NCI-H226 (cell line): Measurements from ENCODE around the gene PRSS12.
"Not testable (repeated sequence)": the region's sequence is repeated elsewhere in the genome, so short reads cannot be mapped to it uniquely, and the experiment has no call there.

Experiments used
- DNase-seq: peaks from one replicate; pipeline ENCODE4 v3.0.0-alpha.2; 2015

Gene PRSS12

DNA sequence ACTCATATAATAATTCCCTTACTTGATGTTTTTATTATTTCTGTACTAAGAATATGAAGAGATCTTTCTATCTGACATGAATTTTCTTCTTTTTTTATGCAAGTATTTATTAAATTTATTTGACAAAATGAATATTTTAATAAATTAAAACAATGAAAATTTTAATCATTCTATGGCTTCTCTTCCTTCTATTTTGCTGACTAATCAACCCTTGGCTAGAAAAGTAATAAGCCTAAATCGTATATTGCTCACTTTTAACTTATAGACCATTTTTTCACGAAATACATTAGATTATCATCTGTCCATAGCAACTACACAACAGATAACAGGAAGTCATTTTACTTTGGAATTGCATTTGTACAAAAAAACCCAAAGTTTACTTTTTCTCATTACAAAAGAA lies 38.6 kb downstream of the PRSS12 start:
- no peak for DNase-seq

DNA sequence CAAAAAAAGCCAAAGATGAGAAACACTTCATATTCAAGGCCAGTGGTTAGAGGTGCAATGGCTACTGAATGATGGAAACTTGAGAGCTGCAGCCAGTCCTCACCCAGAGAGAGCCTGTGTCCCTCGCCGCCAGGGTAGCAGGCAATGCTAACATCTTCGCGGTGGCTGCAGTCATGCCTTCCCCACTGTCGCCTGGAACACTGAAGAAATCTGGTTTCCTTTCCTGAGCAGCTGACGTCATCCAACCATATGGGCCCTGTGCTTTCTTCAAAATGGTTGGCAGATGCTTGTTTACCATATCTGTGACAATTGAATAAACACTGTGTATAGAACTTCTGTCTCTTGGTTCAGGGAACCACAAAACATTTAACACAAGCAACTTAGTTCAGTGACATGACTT lies 39.7 kb downstream of the PRSS12 start:
- no peak for DNase-seq

DNA sequence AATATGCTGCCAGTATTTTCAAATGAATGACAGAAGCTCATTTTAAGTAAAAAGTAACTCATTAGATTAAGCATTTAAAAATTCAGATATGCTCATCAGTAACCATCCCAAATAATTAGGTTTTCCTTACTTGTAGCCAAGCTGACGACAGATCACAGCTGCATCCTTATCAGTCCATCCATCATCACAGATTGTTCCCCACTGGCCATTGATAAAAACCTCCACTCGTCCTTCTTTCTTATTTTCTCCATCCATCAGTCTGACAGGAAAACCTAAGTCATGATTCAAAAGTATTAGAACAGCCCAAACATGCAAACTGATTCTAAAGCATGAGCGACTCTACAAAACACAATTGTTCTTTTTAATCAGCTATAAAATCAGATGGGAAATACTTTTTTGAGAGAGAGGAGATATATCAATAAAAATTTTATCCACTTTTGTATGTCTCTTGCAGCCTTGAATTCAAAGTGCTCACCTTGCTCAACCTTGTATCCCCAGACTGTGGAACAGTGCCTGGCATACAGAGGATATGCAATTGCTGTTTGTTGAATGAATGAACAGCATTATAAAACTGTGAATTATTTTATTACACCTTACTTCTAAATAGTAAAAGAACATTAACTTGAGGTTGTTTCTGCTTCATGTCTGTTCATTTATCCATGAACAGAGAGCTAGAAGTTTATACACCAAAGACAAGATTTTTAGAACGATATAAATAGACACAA lies 44.3 kb downstream of the PRSS12 start:
- DNase-seq: no peak

DNA sequence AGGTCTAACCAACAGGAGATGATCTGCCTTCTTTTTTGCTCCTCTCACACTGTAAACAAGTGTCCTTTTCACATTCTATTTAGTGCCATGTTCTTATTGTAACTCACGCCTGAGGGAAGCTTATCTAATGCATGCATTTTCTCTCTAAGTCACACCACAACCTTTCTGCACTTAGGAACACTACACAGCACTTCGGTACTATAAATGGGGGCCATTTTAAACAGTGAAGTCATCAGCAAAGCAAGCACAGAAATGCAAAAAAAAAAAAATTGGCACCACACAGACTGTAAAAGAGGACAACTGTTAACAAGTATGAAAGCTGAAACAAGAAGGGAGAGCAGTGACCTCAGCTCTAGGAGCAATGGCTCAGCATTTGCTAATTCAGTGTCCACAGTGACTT lies 45.2 kb downstream of the PRSS12 start:
- no peak for DNase-seq

DNA sequence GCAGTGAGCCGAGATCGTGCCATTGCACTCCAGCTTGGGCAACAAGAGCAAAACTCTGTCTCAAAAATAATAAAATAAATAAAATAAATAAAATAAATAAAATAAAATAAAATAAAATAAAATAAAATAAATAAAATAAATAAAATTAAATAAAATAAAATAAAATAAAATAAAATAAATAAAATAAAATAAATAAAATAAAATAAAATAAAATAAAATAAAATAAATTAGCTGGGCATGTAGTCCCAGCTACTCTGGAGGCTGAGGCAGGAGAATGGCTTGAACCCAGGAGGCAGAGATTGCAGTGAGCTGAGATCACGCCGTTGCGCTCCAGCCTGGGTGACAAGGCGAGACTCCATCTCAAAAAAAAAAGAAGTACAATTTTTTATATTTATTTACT lies 53.2 kb downstream of the PRSS12 start:
- DNase-seq: not testable (repeated sequence)

DNA sequence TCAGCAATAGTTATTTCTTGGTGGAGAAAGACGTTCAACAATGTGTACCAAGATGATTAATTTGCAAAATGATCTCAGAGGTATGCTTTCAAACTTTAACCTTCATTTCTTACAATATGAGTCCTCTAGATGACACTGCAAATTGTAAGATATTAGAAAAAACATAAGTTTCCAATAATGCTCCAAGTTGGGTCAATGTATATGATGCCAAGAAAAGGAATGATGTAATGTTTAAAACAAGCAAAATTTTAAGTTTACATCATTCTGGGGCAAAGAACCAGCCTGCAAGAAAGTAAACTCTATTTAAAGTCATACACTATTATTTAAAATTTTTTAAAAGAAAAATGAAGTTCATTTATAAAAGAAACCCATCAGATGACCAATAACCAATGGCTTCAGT lies 56.1 kb downstream of the PRSS12 start:
- no peak for DNase-seq

DNA sequence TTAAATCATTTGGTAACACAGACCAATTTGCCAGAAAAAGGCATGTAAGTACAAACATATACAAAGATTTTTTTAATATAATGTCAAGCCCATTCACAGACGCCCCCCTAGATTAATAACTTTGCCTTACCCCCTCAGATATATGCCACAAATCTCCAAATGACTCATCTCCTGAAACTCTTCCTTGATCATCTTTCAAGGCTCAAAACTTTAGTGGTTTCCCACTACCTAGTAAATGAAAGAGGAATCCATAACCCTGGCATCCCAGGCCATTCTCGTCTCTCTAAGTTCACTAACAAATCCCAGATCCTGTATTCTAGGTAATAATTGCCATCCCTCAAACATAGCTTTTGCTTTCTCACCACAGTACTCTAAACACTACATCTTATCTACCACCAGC lies 61.9 kb downstream of the PRSS12 start:
- DNase-seq: no peak

DNA sequence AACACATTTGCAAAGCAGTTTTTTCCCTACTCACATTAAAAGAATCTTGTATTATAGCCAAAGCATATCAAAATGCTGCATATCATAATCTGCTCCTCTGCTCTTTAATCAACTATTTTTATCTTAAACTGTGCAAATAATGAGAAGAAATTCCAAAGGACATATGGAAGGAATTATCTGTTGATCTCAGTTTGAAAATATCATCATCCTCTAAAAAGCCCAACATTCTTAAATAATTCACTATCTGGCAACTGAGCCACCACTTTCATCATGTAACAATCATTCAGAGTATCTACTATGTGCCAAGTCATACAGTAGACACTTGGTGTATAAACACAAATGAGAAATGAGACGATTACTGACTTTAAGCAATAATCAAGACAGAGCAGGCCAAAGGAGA lies 63.0 kb downstream of the PRSS12 start:
- no peak for DNase-seq

DNA sequence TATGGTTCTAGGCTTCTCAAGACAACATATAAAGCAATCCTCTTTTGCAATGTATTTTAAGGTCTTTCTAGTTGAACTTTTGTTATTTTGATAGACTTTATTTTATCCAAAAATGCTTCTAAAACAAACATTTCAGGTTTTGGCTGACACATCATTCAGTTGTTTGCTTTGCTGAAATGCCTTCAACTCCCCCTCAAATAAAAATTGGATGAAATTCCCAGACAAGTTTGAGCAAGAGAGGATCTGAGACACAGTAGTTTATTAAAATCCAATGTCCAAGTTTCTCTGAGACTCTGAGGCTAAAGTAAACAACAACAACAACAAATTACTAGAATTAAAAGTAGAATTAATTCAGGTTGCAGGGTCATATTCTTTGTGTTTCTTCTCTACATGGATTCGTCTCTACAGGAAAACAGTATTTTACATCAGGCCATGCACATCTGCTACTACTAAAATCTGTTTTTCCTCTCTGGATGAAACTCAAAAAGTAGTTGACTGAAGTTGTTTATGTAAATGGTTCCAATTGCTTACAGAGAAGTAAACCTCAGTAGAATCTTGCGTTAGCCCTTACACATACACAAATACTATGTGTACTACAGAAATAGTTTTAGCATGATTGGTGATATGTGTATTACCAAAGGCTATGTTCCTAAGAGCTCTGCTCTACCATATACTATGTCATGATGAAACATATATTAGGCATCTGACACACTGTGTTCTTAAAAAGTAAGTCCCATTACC lies 64.9 kb downstream of the PRSS12 start:
- no peak for DNase-seq

DNA sequence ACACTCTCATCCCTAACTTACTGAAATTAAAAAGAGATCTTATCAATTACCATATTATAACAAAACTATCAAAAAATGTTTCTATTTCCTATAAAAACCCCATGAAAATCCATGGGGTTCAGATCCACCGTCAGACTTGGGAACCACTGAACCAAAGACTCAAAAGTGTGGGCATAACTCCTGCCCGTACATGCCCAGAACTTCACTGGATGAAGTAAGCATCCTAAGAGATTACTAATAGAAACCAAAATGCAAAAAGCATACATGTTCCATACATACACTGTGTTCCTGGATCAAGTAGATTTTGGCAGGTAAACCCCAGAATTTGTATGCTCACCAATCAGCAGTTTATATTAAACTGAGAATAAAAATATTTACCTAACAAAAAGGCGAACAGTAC lies 66.1 kb downstream of the PRSS12 start:
- DNase-seq: no peak

DNA sequence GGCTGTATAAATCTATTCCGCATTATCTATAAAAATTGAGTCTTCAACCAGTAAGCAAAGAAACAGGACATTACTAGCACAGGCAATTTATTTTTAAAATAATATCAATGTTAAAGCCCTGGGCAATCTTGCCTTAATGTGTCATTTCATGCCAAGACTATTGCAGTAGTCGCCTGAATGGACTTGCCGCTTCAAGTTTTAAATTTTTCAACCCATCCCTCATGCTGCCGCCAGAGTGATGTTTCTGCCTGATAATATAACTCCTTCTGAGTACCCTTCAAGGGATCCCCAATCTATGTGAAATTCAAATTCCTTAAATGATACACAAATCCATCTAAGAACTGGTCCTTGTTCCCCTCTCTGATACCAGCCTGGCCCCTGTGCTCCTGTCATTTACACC lies 66.9 kb downstream of the PRSS12 start:
- no peak for DNase-seq

DNA sequence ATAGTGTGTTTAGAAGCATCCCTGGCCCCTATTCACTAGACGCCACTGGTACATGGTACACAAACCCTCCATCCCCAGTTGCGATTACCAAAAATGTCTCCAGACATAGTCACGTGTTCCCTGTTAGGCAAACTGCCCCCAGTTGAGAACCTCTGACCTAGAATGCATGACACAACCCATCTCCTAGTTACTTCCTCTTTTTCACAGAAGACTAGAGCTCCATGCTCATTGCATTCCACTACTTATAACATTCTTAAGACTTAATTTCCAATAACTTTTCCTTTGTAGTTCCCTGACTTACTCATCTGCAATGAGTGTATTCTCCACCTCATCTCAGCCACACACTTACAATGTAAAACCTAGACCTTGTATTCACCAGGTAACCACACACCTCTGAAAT lies 68.6 kb downstream of the PRSS12 start:
- DNase-seq: no peak

DNA sequence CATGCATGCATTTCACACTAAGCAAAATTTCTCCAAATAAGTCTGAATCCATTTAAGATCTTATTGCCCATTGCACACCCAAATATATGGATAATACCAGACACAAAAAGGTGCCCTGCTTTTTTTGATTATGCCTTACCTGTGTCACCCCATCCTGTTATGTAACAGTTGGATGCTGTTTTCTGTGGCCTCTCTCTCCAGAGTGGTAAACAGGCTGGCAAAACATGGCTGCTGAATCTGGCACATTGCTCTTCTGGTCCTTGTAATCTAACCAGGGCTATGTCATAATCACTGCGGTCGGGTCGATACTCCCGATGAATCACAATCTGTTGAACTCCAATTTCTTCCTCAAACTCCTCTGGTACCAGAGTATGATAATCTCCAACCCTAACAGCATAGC lies 70.1 kb downstream of the PRSS12 start:
- peak; percentile 57 for DNase-seq

DNA sequence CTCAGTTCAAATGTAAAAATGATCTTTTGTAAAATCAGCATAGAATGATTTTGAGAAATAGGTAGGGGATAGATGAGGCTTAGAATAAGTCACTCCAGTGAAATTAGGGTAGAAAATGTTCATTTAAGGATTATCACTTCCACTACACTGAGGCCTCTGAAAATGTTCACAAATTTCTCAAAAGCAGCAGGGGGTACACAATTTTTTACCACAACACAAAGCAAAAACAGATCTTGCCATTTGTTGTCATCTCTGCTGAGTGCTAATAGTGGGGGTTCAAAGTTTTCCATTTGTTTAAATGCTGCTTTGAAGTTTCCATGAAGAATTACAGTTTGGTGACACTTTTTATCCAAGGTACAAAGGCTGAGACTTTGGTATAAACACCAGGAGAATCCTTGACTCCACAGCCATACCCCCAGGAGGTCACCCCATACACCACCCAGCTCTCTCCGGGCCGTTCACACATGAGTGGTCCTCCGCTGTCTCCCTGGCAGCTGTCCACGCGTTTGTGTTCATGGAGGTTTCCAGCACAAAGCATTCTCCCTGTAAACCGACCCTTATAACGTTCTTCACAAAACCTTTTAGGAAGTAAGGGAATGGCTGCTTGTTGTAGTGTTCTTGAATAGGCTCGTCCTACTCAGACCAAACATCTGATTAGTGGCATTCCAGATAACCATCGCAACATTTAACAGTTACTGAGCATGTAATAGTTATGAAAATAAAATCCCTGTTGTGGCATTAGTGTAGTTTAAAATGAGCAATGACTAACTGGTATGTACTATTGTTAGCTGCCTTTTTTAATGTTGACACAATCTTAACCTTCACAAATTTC lies 71.0 kb downstream of the PRSS12 start:
- DNase-seq: no peak

DNA sequence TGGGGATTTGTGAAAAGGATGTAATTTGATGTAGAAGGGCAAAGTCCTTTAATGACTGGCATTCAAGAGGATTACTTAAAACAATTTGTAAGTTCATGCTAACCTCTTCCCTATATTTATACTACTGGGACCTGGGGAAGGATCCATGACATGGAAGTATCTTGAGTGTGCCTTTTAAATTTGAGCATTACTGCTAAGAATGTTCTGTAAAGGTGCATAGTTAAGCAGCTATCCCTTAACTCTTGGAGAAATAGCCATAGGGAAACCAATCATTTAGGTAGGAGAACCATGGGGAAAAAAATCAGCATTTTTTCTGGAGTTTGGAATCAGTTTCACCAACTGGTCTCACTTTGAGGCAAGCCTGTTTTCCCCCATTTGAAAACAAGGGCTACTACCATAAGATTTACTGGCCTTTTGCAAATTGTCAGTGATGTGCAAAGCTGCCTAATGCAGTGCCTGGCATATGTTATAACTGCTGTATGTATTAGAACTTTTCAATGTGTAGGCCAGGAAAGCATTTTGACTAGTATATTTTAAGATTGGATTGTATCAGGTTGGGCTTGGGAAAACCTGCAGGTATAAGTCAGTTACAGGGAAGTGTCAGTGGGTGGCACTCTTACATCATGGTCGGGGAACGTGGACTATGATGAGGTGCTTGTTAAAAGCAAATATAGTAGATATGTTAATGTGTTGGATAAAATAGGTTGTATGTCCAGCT lies 72.1 kb downstream of the PRSS12 start:
- DNase-seq: no peak

DNA sequence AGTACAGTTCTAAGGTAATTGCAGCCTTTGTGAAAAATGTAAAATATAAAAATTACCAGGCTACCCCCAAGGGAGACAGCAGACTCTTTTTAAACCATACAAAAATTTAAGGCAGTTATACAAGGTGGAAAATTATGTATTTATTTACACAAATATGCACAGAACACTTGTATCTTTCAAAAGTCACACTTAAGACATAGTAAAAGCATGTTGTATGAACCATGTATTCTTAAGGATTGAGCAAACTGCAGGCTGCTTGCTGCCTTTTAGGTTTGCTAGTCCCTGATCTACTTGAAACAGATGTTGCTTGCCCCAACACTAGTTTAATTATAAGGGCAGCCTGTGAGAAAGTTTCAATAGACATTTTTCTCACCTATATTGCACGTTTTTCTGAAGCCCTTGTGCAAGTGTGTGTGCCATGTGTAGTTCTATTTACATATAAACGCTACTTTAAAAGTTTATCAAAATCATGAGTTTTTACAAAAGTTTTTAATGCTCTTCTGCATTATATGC lies 72.8 kb downstream of the PRSS12 start:
- no peak for DNase-seq

DNA sequence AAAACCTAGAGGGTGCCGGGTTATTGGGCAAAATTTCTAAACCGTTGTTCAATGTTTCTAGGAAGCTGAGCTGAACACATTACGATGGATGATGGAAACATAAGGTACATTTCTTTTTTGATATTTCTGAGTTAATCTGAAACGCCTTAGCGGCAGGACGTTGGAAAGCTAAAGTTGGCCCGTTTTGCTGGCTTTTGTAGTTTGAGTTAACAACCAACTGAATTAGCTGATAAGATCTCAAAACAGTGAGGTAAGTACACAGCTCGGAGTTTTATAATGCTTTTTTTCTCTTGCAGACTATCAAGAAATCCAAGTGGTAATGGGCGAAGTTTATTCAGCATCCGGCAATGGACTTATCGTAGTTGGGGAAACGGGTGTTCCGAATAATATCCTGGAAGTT lies 73.5 kb downstream of the PRSS12 start:
- DNase-seq: no peak

DNA sequence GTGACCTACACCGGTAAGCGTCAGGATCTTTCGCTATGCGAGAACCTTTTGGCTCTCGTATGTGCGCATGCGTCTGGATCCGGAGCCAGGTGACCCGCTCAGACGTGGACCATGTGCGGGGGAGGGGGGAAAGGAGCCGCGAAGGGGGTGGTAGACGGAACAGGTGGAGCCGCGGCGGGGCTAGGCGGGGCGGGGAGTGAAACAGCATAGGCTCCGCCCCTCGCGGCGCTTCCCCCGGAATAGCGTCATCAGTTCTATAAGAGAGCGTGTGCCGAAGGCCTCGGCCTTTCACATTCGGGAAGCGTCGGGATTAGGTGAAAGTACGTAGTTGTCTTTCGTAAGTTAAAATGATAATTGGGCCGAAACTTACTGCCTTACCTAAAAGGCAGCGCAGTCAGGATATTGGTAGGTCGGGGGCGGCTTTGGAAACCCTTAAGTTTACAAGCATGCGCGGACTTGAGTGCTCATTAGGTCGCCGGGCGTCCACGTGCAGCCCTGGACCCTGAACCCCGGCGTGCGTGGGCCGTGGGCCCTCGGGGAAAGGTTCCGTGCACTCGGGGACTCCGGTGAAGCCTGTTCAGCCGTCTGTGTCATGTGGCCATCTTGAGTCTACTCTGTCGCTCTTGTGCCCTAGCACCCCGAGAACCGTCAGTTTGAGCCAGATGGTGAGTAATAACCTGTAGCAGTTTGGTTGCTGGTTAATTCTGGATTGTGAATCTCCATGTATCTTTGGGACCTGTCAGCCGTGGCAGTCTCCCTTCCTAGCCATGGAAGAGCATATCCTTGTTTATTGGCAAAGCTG lies 74.1 kb downstream of the PRSS12 start:
- DNase-seq: peak; percentile 83

DNA sequence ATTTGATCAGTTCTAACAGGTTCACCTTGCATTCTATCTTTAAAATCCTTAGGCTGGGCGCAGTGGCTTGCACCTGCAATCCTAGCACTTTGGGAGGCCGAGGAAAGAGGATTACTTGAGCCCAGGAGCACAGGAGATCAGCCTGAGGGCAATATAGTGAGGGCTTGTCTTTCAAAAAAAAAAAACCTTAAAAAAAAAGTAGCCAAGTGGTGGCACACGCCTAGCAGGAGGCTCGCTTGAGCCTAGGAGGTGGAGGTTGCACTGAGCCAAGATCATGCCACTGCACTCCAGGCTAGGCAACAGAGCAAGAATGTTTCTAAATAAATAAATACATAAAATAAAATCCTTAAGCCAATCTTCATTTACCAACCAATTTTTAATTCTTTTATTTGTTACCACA lies 75.6 kb downstream of the PRSS12 start:
- no peak for DNase-seq

DNA sequence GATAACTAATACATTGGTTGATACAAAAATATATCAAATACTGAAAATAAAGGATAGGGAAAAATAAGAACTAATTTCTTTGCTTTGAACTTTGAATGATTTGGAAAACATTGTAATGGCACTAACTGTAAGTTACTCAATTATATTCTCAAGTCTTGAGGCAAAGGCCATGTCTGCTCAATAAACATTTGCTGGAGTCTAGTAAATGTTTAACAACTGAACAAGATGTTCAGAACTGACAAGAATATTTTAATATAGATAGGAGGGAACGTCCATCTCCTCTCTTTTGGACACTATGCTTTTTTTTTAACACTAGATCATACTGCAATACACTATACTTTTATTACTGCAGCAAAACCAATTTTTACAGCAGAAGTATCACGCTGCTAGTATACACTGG lies 76.2 kb downstream of the PRSS12 start:
- DNase-seq: no peak

DNA sequence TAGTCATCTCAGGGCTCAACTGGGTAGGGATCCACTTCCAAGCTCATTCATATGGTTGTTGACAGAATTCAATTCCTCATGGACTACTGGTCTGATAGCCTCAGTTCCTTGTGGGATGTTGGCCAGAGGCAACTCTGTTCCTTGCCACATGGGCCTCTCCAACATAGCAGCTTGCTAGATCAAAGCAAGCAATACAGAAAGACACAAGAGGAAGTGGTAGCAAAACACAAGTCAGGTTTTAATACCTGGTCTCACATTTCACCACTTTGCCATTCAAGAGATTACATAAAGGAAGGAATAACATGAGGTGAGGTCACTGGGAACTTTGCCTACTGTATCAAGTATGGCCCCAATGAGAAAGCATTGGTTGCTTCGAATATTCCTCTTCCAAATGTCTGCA lies 79.2 kb downstream of the PRSS12 start:
- DNase-seq: no peak

DNA sequence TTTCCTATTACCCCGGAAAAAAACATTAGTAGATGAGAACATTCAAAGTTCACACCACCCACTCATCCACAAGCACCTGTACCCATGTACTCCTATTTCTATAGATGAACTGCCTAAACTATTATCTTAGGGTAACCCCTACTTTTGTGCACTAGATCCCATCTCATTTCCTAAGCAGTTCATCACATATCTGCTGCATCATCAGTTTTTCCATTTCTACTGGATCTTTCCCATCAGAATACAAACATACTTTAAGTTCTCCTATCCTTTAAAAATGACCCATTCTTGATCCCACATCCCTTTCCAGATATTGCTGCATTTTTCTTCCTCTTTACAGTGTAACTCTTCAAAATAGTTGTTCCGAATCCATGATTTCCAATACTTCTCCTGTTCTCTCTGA lies 81.0 kb downstream of the PRSS12 start:
- no peak for DNase-seq
